GM12878 (cell line): ENCODE data around the gene LUM. TPM values are rescaled to one million over a fixed set of nuclear protein-coding genes. Genes with fewer than 3 reads are reported as not detected.

Experiments used
- ATAC-seq: fragments of 200-7000 bp; cut with Tn5 transposase; 3 replicates; pipeline ENCODE4 v1.9.1; 2020; ENCODE audit warnings: mild to moderate bottlenecking, moderate library complexity
- BruUV-seq: library from RNA; stranded (reverse); fragments of 400-500 nt; replicated peaks from 2 replicates; lab custom pipeline; 2021; lab: Mats Ljungman, UMichigan
- CTCF ChIA-PET: fragments of 300-600 bp; sonication (Branson Sonifier 250); formaldehyde crosslinking; extraction: SDS; loops from one replicate; lab custom pipeline; 2021; ENCODE audit warnings: inconsistent platforms; lab: Yijun Ruan, JAX
- POLR2A ChIA-PET: fragments of 350-600 bp; formaldehyde crosslinking; extraction: SDS; loops from one replicate; lab custom pipeline; 2021; ENCODE audit warnings: inconsistent platforms; lab: Charles Lee
- RAD21 ChIA-PET: fragments of 300-600 bp; sonication (Branson Sonifier 250); formaldehyde crosslinking; loops from one replicate; lab custom pipeline; 2023; ENCODE audit warnings: antibody characterized with exemption; ENCODE audit not compliant: unreplicated experiment; lab: Charles Lee
- SMC1A ChIA-PET: fragments of 300-600 bp; sonication (Branson Sonifier 250); formaldehyde crosslinking; loops from one replicate; lab custom pipeline; 2023; ENCODE audit not compliant: unreplicated experiment, uncharacterized antibody; lab: Charles Lee
- DNase-seq: peaks from one replicate; pipeline ENCODE4 v3.0.0-alpha.2; 2011; ENCODE audit warnings: low read depth, low spot score
- FAIRE-seq: peaks from 3 replicates; lab custom pipeline; 2011; peaks lifted over from hg19 to GRCh38; lab: Jason Lieb, UNC
- H2AFZ ChIP-seq: 2 replicates; pipeline ENCODE4 v1.6.0; 2011; ENCODE audit warnings: low read depth, low read length, control low read depth; ENCODE audit not compliant: control insufficient read depth
- H3K27ac ChIP-seq: 2 replicates; pipeline ENCODE4 v1.5.1; 2011; ENCODE audit warnings: control low read depth; ENCODE audit not compliant: control insufficient read depth, insufficient read depth
- H3K27me3 ChIP-seq, 2 experiments: replicated peaks in 1 of 2; 2 replicates each; pipeline versions ENCODE4 v1.6.0 to v1.6.1; 2011; ENCODE audit warnings: low read length in 1 of 2; ENCODE audit not compliant: control insufficient read depth in 2 of 2, insufficient read depth in 2 of 2
- H3K36me3 ChIP-seq, 2 experiments: 2 replicates each; pipeline ENCODE4 v1.5.1; 2011; ENCODE audit warnings: low read length in 1 of 2; ENCODE audit not compliant: control insufficient read depth in 2 of 2, insufficient read depth in 2 of 2
- H3K4me1 ChIP-seq: 2 replicates; pipeline ENCODE4 v1.6.1; 2011; ENCODE audit warnings: mild to moderate bottlenecking, low read length, moderate library complexity, mixed read lengths; ENCODE audit not compliant: control insufficient read depth, insufficient read depth
- H3K4me2 ChIP-seq: 2 replicates; pipeline ENCODE4 v1.6.0; 2011; ENCODE audit warnings: control low read depth; ENCODE audit not compliant: control insufficient read depth, insufficient read depth
- H3K4me3 ChIP-seq: fragments of 200-600 bp; sonication (generic); 2 replicates; pipeline ENCODE4 v1.5.1; 2016
- H3K79me2 ChIP-seq: 2 replicates; pipeline ENCODE4 v1.6.0; 2011; ENCODE audit warnings: low read length; ENCODE audit not compliant: control insufficient read depth, insufficient read depth
- H3K9ac ChIP-seq: 2 replicates; pipeline ENCODE4 v1.8.0; 2011; ENCODE audit warnings: low read length, control low read depth, mixed read lengths; ENCODE audit not compliant: control insufficient read depth, insufficient read depth
- H3K9me3 ChIP-seq: replicated peaks from 3 replicates; pipeline ENCODE4 v1.5.1; 2011; ENCODE audit warnings: mild to moderate bottlenecking, low read length; ENCODE audit not compliant: control insufficient read depth, insufficient read depth
- H4K20me1 ChIP-seq: 2 replicates; pipeline ENCODE4 v1.6.0; 2011; ENCODE audit not compliant: control insufficient read depth, insufficient read depth
- BHLHE40 ChIP-seq, 2 experiments: fragments of 450-650 bp in 1 of 2; IDR thresholded peaks; 2 replicates each; pipeline ENCODE4 v1.6.1; 2011 to 2017; ENCODE audit warnings: low read depth in 2 of 2, borderline replicate concordance in 1 of 2, improper control_type of control experiment in 1 of 2, low read length in 1 of 2, mild to moderate bottlenecking in 1 of 2
- CEBPB ChIP-seq, 2 experiments: fragments of 150-350 bp in 1 of 2; IDR thresholded peaks; 2 replicates each; pipeline ENCODE4 v1.6.1; 2012 to 2014; ENCODE audit warnings: low read depth in 2 of 2, low read length in 2 of 2, borderline replicate concordance in 1 of 2, inconsistent platforms in 1 of 2
- CHD1 ChIP-seq: IDR thresholded peaks from 2 replicates; pipeline ENCODE4 v1.6.1; 2012; ENCODE audit warnings: low read depth, low read length, improper control_type of control experiment
- FOXM1 ChIP-seq: IDR thresholded peaks from 2 replicates; pipeline ENCODE4 v1.6.1; 2012; ENCODE audit warnings: low read depth, mild to moderate bottlenecking, inconsistent platforms, low read length, moderate library complexity
- GABPA ChIP-seq: IDR thresholded peaks from 2 replicates; pipeline ENCODE4 v1.6.1; 2014; ENCODE audit warnings: antibody characterized with exemption, low read depth, mild to moderate bottlenecking, inconsistent platforms
- RB1 ChIP-seq: fragments of 450-650 bp; formaldehyde crosslinking; IDR thresholded peaks from 2 replicates; pipeline ENCODE4 v1.6.1; 2017; ENCODE audit warnings: mild to moderate bottlenecking, borderline replicate concordance
- SUPT20H ChIP-seq: IDR thresholded peaks from 2 replicates; pipeline ENCODE4 v1.6.1; 2011; ENCODE audit warnings: low read depth, mild to moderate bottlenecking, low read length, moderate library complexity, borderline replicate concordance; ENCODE audit not compliant: control insufficient read depth
- TCF3 ChIP-seq: IDR thresholded peaks from 2 replicates; pipeline ENCODE4 v1.6.1; 2012; ENCODE audit warnings: low read depth, mild to moderate bottlenecking, low read length, borderline replicate concordance; ENCODE audit not compliant: insufficient read depth
- ZNF24 ChIP-seq: fragments of 450-650 bp; IDR thresholded peaks from 2 replicates; pipeline ENCODE4 v1.6.1; 2017; ENCODE audit warnings: antibody characterized with exemption, mild to moderate bottlenecking
- WGBS: methylation state at CpG from one replicate; pipeline ENCODE4 v1.1.6; 2016; ENCODE audit warnings: low lambda C conversion rate; ENCODE audit not compliant: insufficient replicate concordance, insufficient coverage; ENCODE audit errors: missing lambda C conversion rate; 5-methylcytosine and 5-hydroxymethylcytosine counted together
- in situ Hi-C: fragments of 300-500 bp; cut with MboI; formaldehyde crosslinking; loops from 9 replicates; pipeline ENCODE4 v1.14.3; 2018; ENCODE audit warnings: mixed read lengths
- intact Hi-C: fragments of 100-400 bp; cut with micrococcal nuclease; formaldehyde crosslinking; loops from one replicate; pipeline ENCODE4 v1.14.2; 2022; ENCODE audit not compliant: unreplicated experiment
- polyA plus RNA-seq, 11 experiments: library from polyadenylated mRNA; depleted of rRNA in 4 of 11; unstranded in 6 of 11; stranded (reverse) in 5 of 11; fragments of >200 nt; fragmentation: Nextera tagmentation in 4 of 11; fragmentation: Illumina TruSeq in 1 of 11; extraction: Ambion mirVana in 4 of 11; extraction: Trizol in 1 of 11; gene quantifications; 1 replicate in 1 of 11; 2 replicates in 10 of 11; pipeline versions ENCODE4 v1.2.1 to v1.2.3, GENCODE V29; 2011 to 2016; ENCODE audit warnings: inconsistent platforms in 2 of 11, missing spikeins in 2 of 11, low read depth in 1 of 11
- total RNA-seq, 4 experiments: library from RNA; depleted of rRNA in 3 of 4; stranded (reverse); fragments of >200 nt in 3 of 4; fragmentation: Illumina TruSeq in 1 of 4; extraction: Trizol in 1 of 4; gene quantifications; 2 replicates each; pipeline versions ENCODE4 v1.2.1 to v1.2.3, GENCODE V29; 2013 to 2021
- TF ChIP-seq, protein P1 (sequence below): IDR thresholded peaks from 2 replicates; pipeline ENCODE4 v1.6.1; 2011; ENCODE audit warnings: low read depth, mild to moderate bottlenecking, low read length, moderate library complexity, borderline replicate concordance; ENCODE audit errors: extremely low read depth
- TF ChIP-seq, protein P2 (sequence below): IDR thresholded peaks from 2 replicates; pipeline ENCODE4 v1.6.1; 2012; ENCODE audit warnings: low read length, inconsistent platforms
- TF ChIP-seq, protein P3 (sequence below): fragments of 450-650 bp; IDR thresholded peaks from 2 replicates; pipeline ENCODE4 v1.6.1; 2017; ENCODE audit warnings: low read depth, mild to moderate bottlenecking, moderate library complexity

Gene LUM
- total and polyA plus RNA-seq, 10 of the 15 experiments (the other 5 are each of a cell fraction or from before 2014, with no cell fraction given): 0.09 to 0.31 TPM; not detected in 8

DNA sequence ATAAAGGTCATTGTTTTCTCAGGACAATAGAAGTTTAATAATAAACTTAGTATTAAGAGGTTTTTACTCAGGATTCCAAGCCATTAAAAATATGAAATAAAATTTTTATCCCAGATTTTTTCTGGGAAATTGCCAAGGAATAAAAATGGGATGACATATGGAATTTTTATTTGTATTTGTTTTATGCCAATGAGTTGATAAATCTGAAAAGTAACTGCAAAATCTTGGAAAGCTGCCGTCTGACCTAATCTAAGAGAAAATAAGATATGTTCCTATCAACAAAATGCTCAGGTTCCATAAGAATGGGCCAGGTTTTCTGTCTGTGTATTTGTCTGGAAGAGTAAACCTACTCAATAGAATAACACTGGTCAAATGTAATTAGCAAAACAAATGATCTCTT lies 31.3 kb downstream of the LUM start:
- no peak overlapping the region for H3K27ac ChIP-seq
- RAD21 ChIA-PET: no interaction called here
- DNase-seq (no peak), FAIRE-seq (no peak), ATAC-seq (no peak)
- no peak overlapping the region for H3K4me2 ChIP-seq
- H2AFZ ChIP-seq: no peak overlapping the region
- H3K36me3 ChIP-seq: no peaks in the 10 kb centered on the region
- H3K79me2 ChIP-seq: no peaks in the 10 kb centered on the region
- H3K27me3 ChIP-seq: no peaks in the 10 kb centered on the region
- H4K20me1 ChIP-seq: no peaks in the 10 kb centered on the region
- POLR2A ChIA-PET: no interaction called here
- WGBS: 0% methylated on average over 1 of the region's 1 CpG
- no peak overlapping the region for H3K4me3 ChIP-seq
- H3K9me3 ChIP-seq: no peaks in the 10 kb centered on the region
- SMC1A ChIA-PET: no interaction called here
- H3K9ac ChIP-seq: no peak overlapping the region
- no peak for TF ChIP-seq BHLHE40 (IDR thresholded peaks at IDR 0.05; ENCODE audit: borderline replicate concordance in 1 of 2, low read depth in 2 of 2, low read length in 1 of 2)
- TF ChIP-seq, protein P1, sequence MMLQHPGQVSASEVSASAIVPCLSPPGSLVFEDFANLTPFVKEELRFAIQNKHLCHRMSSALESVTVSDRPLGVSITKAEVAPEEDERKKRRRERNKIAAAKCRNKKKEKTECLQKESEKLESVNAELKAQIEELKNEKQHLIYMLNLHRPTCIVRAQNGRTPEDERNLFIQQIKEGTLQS: no peak
- TF ChIP-seq CEBPB (IDR thresholded peaks at IDR 0.05; ENCODE audit: borderline replicate concordance in 1 of 2, low read depth in 2 of 2, low read length in 2 of 2): no peak
- no peak for TF ChIP-seq SUPT20H
- no peak for TF ChIP-seq FOXM1
- TF ChIP-seq, protein P2, sequence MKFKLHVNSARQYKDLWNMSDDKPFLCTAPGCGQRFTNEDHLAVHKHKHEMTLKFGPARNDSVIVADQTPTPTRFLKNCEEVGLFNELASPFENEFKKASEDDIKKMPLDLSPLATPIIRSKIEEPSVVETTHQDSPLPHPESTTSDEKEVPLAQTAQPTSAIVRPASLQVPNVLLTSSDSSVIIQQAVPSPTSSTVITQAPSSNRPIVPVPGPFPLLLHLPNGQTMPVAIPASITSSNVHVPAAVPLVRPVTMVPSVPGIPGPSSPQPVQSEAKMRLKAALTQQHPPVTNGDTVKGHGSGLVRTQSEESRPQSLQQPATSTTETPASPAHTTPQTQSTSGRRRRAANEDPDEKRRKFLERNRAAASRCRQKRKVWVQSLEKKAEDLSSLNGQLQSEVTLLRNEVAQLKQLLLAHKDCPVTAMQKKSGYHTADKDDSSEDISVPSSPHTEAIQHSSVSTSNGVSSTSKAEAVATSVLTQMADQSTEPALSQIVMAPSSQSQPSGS: no peak
- no peak for TF ChIP-seq GABPA
- no peak for TF ChIP-seq RB1
- TF ChIP-seq, protein P3, sequence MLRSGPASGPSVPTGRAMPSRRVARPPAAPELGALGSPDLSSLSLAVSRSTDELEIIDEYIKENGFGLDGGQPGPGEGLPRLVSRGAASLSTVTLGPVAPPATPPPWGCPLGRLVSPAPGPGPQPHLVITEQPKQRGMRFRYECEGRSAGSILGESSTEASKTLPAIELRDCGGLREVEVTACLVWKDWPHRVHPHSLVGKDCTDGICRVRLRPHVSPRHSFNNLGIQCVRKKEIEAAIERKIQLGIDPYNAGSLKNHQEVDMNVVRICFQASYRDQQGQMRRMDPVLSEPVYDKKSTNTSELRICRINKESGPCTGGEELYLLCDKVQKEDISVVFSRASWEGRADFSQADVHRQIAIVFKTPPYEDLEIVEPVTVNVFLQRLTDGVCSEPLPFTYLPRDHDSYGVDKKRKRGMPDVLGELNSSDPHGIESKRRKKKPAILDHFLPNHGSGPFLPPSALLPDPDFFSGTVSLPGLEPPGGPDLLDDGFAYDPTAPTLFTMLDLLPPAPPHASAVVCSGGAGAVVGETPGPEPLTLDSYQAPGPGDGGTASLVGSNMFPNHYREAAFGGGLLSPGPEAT: no peak
- no peak for TF ChIP-seq ZNF24
- TF ChIP-seq TCF3: no peak
- TF ChIP-seq CHD1: no peak
- no peaks in the 10 kb centered on the region for H3K4me1 ChIP-seq
- in situ Hi-C loops: no loop called here
- intact Hi-C loops: no loop called here
- CTCF ChIA-PET: no interaction called here
- BruUV-seq: no TSS peak
